HG03095 (cell line): ENCODE data around the gene UAP1.
"Not testable (repeated sequence)": the region's sequence is repeated elsewhere in the genome, so short reads cannot be mapped to it uniquely, and the experiment has no call there.

ENCODE experiments used
- ATAC-seq: cut with Tn5 transposase; IDR thresholded peaks from one replicate; pipeline ENCODE4 v1.9.1; 2021; ENCODE audit warnings: moderate library complexity; ENCODE audit not compliant: unreplicated experiment

Gene UAP1

GRCh38 chr1:162564762-162565218, 3.3 kb downstream of the UAP1 start:
- ATAC-seq, result no peak

- no peak for ATAC-seq
Observed at GRCh38 chr1:162565460-162565859, 3.9 kb downstream of the UAP1 start.

- ATAC-seq, result no peak
Observed at GRCh38 chr1:162566870-162567269, 5.3 kb downstream of the UAP1 start.

GRCh38 chr1:162568802-162569201, 7.3 kb downstream of the UAP1 start:
- ATAC-seq, result no peak

DNA sequence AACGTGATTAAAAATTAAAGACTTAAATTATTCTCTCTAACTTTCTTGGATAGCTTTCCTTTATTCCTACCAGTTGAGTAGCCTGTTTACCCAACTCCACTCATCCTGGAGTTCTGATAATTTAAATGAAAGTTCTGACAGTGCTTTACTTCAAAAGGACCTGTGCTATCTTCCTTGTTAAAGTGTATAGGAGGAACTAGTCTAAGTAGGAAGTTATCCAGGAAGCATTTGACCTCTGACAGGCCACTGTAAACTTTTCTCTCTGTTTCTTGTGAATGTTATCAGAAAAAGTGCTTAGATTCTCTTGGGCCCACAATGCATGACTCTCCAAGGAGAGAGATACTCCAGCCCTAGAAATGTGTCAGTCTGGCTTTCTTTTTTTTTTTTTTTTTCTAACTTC, 9.2 kb downstream of the UAP1 start:
- no peak for ATAC-seq

- not testable (repeated sequence) for ATAC-seq
Observed at GRCh38 chr1:162571121-162571520, 9.6 kb downstream of the UAP1 start.

- ATAC-seq, result no peak
Observed at GRCh38 chr1:162571696-162572095, 10.2 kb downstream of the UAP1 start.

DNA sequence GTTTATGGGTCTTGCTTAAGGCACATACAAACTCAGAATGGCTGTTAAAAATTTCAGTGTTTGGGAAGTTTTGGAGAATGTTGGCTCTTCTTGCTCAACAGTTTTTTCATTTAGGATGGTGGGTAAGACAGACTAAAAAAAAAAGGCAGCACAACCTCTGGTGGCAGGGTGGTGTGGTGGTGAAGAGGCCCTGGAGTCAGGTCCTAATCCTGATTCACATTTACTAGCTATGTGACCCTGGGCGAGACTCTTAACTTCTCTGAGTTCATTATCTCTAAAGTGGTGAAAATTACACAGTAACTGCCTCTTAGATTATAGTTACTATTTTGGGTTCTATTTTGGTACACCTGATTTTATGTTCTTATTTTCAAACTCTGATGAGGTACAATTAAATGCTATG, 11.6 kb downstream of the UAP1 start:
- no peak for ATAC-seq

DNA sequence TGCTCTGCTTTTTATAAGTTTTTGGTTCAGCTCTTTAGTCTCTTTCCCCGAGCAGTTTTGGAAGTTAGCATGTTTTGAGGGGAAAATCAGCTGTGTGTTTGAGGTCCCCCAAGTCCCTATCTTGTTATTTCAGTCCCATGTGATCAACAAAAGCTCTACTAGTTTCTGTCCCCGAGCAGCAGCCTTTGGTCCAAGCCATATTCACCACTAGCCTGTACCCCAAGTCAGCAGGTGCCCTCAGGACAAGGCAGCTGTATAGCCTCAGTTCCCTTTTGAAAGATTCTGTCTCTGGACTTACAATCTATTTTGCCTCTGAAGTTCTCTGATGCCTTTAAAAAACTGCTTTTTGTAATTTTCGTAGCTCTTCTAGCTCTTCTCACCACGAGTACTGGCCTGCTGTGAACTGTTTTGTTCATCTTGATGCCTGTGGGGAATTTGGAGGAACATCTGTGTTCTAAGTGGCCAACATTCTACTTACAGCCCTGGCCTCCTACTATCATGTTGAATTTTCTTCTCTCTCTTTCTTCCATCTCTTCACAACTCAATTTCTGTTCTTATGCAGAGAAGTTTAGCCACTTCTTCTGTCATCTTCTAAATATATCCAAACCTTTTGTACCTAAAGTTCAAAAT, 16.7 kb downstream of the UAP1 start:
- no peak for ATAC-seq

DNA sequence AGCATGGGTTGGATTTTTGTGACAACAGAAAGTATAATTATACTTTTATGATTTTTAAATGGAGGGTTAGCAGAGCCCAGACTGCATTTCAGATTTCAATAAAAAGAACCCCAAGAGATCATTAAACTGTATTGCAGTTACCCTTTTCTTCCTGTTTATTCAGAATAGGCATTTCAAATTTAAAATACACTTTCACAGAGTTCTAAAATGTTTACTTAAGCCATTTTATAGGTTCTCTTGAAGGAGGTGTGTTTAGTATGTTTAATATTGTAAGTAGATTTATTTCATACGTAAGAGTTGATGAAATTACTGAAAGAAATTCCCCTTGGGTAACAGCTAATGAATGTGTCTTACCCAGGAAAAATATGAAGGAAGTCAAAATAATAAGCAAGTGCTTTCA, 17.4 kb downstream of the UAP1 start:
- ATAC-seq, result no peak

- ATAC-seq, result no peak
Observed at GRCh38 chr1:162580308-162580707, 18.8 kb downstream of the UAP1 start.

DNA sequence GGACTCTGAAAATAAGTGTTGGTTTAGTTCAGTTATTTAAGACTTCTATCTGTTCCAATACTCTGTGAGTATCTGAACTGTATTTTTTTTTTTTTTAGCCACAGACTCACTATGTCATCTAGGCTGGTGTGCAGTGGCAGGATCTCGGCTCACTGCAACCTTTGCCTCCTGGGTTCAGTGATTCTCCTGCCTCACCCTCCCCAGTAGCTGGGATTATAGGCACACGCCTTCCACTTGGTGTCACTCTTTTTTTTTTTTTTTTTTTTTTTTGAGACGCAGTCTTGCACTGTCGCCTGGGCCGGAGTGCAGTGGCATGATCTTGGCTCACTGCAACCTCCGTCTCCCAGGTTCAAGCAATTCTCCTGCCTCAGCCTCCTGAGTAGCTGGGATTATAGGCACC, 21.4 kb downstream of the UAP1 start:
- not testable (repeated sequence) for ATAC-seq

DNA sequence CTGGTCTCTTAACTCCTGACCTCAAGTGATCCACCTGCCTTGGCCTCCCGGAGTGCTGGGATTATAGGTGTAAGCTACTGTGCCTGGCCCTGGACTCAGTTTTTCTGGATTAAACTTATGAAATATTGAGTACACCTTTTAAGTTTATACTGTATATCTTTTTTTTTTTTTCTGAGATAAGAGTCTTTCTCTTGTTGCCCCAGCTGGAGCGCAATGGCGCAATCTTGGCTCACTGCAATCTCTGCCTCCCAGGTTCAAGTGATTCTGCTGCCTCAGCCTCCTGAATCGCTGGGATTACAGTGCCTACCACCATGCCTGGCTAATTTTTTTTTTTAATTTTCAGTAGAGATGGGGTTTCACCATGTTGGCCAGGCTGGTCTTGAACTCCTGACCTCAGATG, 23.6 kb downstream of the UAP1 start:
- ATAC-seq, result not testable (repeated sequence)

DNA sequence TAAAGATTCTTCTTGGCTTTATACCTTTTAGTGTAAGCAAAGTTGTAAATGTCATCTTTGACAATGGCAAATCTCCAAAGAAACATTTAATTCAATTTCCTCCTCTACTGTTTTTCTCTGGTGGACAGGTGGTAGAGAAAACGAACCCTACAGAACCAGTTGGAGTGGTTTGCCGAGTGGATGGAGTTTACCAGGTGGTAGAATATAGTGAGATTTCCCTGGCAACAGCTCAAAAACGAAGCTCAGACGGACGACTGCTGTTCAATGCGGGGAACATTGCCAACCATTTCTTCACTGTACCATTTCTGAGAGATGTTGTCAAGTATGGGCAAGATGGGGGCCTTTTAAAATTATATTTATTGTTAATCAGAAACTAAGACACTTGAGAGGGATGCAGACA, 25.8 kb downstream of the UAP1 start:
- ATAC-seq, result no peak

DNA sequence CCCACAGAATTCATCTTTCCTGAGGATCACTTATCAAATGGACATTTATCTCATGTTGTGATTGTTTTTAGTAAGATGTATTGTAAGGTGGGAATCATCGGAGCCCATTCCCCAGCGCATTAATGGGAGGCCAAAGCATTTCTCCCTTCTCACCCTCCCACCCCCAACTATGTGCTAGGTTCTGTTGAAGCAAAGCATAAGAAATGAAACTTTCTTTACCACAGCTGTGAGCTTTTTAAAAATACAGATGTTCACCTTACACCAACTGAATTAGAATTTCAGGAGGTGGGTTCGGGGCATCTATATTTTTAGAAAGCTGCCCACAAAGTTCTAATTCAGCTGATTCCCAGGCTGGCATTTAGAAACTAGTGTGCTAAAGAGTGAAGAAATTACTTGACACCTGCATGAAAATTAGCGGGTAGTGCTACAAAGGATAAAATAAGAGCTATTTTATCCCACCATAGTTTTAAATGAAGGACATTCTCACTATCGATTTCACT, 26.3 kb downstream of the UAP1 start:
- no peak for ATAC-seq

DNA sequence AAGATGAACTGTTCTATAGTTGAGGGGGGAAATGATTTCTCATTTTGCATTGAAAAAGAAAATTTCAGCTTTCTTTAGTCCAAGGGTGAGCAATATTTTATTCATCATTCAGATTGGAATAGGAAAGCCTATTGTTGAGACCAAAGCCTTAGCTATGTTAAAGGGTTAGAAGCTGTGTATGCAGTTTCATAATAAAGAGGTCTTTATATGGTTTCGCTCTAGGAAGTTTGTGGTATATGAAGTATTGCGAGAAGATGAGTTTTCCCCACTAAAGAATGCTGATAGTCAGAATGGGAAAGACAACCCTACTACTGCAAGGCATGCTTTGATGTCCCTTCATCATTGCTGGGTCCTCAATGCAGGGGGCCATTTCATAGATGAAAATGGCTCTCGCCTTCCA, 28.6 kb downstream of the UAP1 start:
- no peak for ATAC-seq

DNA sequence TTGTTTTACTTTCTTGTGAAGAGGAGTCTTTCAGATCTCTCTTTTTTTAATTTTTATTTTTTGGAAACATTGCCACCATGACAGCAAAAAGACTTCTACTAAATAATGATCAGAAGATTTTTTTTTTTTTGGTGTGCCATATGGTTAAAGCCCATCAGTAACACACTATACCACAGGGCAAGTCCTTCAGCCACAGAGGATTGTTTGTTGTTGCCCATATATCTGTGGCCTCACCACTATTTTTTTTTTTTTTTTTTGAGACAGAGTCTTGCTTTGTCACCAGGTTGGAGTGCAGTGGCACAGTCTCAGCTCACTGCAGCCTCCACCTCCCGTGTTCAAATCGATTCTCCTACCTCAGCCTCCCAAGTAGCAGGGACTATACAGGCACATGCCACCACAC, 29.2 kb downstream of the UAP1 start:
- no peak for ATAC-seq

DNA sequence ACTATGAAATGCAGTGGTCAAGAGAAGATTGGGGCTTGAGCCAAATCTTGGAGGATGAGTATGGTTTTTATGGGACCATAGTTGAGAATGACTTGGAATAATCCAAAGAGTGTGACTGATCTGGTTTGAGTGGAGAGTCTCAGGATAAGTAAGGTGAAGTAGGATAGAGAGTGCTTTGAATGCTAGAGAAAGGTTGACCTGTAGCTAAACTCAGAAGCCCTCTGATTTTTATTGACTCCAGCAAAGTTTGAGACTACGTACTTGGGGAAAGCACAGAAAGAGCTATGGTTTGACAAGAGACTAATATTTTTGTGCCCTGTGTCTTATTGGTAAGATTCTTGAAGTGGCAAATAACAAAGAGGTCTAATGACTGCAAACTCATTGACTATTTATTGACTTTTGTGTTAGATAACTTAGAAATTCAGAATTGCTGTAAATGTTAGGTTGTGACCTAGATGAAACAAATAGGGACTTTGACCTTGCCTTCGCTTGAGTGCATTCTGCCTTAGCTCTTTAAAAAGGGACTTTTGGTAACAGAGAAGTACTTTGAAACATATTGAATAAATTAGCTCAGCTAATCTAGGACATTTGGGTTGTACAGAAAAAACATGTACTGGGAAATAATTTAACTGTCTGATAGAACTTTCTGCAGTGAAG, 35.1 kb downstream of the UAP1 start:
- ATAC-seq, result no peak

GRCh38 chr1:162599451-162599850, 37.9 kb downstream of the UAP1 start:
- ATAC-seq, result no peak

- not testable (repeated sequence) for ATAC-seq
Observed at GRCh38 chr1:162603117-162603516, 41.6 kb downstream of the UAP1 start.

- ATAC-seq, result no peak
Observed at GRCh38 chr1:162605225-162605927, 43.9 kb downstream of the UAP1 start.

GRCh38 chr1:162609306-162609705, 47.8 kb downstream of the UAP1 start:
- no peak for ATAC-seq
